COR-L47 (cell line): Measurements from ENCODE around the gene CASZ1.

ENCODE experiments used
- DNase-seq: peaks from one replicate; lab custom pipeline; 2025; lab: John Stamatoyannopoulos, UW

The CASZ1 gene

DNA sequence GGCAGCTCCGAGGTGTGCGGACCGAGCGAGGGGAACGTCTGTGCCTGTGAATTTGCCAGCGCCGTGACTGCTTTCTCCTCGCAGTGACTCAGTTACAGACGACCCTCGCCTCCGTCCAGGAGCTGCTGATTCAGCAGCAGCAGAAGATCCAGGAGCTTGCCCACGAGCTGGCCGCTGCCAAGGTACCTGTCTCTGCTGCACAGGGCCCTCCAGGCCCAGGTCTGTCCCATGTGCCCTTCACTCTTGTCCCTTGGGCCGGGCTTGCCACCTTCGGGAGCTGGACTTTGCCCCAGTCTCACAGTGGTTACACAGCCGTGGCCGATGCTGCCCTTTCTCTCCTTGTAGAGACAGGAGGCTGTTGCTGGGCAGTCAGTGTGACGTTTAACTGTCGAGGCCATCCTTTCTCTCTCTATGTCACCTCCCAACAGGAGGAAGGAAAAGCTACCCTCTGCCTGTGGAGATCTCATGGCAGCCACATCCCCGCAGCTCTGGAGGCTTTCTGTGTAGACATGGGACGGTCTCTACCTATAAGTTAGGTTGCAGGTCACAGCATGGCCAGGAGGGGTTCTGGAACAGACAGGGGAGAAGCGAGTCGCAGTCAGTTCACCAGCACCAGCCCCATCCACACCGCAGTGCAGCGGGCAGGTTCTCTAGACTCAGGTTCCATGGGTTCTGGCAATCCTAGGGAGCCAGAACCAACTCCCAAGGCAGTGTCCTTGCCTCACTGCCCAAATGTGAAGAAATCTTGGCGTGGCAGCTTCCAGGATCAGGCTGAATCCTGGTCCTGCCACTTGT lies 172.0 kb downstream of the CASZ1 start:
- DNase-seq, result no peak

DNA sequence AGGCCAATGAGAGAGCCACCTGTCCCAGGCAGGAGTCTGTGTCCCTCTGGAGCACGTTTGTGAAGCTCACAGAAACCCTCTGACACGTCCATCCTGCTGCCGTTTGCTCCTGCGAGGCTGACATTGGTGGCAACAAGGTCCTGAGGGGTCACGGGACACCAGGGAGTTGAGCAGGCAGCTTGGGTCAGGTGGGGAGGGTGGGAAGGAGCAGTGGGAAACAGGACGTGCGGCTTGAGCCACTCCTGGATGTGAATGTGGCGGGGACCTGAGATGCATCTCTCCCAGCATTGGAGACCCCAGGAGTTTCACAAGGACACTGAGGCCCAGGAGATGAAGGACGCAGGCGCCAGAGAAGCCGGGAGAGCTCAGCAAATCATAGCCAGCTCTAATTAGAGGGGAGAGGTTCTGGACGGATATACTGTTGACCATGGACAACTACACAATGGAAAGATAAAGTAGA lies 172.7 kb downstream of the CASZ1 start:
- no peak for DNase-seq

DNA sequence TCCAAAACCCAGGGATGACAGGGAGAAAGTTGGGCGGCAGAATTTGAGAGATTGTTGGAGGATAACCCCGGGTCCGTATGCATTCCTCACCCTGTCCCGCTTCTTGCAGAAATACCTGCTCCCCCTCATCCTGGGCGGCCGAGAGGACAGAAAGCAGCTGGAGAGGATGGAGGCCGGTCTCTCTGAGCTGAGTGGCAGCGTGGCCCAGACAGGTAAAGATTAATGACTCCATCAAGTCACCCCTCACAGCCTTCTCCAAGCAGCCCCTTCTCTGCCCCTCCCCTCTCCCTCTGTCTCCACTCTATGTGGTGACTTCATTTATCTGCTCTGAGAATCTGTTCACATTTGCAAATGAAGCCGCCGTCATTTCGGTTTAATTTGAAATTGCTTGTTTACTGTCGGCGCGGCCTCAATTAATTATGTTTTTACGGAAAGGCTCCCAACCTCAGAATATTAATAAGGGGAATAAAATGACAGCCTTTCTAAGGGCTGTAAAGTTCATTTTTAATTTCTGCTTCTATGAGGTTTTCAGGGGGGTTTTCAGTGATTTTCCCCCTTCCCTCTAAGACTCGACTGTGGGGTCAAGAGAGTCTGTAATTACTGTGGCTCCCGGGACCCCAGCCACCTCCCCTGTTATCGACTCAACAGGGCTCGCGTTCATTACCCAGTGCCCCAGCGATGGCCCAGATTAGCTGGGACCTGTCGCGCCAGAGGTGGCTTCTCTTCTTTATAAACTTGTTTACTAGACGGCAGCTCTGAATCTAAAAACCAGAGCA lies 173.3 kb downstream of the CASZ1 start:
- DNase-seq, result no peak

DNA sequence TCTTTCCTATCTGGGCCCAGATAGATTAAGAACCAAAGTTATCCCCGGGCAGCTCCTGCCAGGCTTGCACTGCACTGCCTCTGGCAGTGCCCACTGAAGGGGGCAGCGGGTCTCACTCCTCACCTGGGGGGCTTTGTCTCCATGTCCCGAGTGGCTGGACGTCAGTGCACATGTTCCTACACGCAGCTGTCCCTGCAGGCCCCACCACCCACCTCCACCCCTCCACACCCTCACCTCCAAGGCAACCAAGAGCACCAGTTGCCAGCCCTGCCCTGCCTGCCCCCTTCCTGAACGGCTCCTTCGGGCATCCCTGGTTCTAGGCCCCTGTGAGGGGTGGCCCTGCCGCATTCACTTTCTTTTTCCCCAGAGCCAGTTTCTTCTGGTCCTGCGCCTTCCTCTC lies 174.5 kb downstream of the CASZ1 start:
- no peak for DNase-seq

DNA sequence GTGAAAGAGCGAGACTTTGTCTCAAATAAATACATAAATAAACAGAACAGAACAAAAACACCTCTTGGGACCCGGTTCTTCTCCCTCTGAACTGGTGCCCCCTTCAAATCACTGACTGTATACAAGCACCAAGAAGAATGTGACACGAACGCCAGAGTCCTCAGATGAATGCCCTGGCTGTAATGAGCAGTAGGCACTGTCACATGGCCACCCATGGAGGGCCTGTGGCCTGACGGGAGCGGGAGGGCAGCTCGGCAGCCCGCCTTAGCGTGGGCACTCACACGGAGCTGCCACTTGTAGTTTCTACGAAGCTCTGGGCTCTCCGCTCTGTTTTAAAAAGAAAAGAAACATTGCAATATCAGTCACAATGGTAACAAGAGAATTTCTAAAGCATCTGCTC lies 175.7 kb downstream of the CASZ1 start:
- no peak for DNase-seq

DNA sequence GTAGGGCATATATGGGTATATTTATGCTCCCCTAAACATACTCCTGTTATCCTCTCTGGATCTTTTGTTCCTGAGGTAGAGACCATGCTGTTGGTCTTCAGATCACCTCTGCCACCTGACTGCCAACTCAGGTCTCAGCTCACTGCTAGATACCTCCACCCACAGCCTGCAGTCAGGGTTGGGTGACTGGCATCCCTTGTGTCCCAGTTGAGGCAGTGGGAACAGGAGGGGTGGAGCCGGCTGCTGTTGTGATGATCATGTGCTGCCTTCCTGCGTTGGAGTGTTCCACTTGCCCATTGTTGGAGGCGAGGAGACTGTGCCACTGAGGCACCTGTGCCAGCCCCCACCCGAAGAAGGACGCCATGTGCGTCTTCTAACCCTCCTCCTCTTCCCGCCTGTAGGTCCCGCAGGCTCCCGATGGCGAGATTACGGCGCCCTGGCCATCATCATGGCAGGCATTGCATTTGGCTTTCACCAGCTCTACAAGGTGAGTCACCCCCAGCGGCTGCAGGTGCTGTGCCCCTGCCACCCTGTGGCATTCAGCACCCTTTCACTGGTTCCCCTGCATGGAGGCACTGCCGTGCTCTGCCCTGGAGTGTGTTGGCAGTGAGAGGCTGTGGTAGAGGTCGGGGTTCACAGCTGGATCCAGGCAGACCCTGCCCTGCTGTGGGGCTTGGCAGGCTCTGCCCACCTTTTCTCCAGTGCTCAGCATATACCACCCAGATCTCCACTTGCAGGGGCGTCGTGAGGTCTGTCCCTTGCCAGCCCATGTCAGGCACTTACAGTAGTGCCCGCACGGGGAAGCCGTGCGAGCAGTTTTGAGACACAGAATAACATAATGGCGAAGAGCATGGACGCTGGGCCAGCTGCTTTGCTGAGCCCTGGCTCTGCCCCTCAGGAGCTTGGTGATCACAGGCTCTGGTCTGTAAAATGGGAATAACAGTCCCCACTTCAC lies 178.2 kb downstream of the CASZ1 start:
- no peak for DNase-seq

DNA sequence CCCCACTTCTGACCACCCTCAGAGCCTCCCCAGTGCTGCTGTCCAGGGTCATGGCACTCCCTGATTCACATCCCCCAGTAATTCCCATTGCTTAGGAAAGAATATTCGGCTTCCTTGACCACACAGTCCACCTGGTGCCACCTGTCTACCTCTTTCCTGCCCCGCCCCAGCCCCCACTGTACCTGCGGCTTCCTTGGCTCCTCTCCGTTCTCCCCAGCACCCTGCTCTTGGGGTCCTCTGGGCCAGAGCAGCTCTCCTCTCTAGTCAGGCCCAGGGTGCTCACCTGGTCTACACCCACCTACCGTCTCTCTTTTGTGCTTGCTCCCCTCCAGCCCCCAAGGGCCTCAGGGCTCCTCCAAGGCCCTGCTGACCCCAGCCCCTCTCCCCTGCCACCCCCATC lies 179.1 kb downstream of the CASZ1 start:
- no peak for DNase-seq

DNA sequence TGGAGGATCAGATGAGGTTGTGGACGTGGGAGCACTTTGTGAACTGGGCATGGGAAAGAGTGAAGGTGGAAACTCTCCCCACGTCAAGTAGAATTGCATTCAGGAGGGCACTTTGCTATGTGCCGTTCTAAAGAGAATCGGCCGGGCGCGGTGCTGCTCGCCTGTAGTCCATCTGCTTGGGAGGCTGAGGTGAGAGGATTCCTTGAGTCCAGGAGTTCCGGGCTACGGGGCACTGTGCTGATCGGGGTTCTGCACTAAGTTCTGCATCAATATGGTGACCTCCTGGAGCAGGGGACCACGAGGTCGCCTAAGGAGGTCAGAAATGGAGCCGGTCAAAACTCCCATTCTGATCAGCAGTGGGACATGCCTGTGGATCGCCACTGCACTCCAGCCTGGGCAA lies 179.8 kb downstream of the CASZ1 start:
- DNase-seq, result no peak

DNA sequence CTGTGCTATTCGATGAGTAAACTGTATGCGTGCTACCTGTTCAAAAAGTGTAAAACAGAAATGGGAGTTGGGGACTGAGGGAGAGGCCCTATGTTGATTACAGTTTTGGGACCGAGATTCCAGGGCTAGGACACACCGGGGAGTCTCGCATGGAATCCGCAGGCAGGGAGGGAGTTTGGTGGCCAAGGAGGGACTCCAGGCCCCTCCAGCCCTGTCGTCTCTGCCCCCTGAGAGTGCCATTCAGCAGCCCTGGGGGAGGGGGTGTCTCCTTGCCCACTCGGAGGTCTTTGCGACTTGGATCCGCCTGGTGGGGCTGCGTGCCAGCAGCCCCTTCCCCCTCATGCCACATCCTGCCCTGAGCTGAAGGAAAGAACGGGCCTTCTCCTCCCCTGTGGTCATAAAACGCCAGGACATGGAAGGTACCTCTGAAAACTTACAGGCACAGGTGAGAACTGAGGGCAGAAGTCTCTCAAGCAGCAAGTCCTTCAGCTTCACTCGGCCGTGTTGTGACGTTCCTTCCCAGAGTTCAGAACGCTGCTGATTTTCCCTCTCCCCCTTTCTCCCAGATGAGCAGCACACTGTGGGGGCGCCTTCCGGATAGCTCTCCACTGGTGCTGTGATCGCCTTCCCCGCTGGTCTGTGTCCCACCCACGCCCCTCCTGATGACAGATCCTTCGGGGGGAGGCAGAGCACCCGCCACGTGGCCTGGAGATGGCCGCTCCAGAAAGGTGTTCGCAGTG lies 180.3 kb downstream of the CASZ1 start:
- no peak for DNase-seq

DNA sequence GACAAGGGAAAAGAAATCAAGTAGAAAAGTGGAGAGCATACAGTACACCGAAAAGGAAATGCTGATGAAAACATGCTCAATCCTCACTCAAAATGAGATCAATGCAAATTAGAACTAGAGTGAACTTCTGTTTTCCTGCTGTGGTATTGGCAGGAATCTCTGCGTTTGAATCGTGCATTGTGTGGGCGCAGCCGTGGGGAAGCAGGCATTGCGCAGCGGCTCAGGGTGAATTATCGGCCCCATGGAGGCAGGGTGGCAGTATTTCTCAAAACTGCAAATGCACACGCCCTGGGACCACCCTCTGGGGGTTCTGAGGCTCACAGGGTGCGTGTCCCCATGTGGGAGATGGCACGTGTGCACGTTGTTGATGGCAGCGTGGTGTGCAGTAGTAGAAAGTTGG lies 181.1 kb downstream of the CASZ1 start:
- DNase-seq, result no peak

DNA sequence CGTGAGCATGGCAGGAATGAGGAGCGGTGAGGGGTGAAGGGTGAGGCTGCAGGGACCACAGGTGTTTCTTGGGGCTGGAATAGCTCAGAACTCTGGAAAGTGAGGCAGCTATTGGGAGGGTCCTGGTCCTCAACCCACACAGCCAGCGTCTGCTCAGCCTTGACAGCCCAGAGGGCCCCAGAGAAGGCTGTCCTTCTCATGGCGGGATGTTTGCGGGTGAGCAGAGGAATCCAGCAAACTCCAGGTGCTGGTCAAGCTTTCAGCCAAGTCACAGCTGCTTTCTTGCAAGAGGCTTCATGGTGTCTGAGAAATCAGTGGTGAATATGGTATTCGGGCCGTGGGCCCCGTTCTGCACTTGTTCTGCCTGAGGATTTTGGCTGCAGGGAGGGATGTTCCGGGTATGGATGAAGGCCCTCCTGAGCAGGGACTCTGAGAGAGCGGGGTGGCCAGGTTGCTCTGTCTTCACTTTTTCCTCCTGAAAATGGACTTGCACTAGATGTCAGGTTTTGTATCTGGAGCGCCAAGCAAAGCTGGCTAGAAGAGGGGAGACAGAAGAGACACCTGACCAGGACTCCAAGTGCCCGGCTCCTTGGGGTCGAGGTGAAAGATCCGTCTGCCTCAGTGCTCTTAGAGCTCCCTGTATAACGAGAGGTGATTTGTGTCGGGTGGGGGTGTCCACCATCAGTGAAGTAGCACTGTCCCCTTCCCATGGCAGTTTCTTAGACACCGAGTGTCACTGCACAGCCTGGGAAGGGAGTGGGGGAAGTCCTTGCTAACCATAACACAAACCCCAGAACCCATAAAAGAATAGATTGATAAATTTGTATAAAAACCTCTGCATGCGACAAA lies 181.8 kb downstream of the CASZ1 start:
- no peak for DNase-seq

DNA sequence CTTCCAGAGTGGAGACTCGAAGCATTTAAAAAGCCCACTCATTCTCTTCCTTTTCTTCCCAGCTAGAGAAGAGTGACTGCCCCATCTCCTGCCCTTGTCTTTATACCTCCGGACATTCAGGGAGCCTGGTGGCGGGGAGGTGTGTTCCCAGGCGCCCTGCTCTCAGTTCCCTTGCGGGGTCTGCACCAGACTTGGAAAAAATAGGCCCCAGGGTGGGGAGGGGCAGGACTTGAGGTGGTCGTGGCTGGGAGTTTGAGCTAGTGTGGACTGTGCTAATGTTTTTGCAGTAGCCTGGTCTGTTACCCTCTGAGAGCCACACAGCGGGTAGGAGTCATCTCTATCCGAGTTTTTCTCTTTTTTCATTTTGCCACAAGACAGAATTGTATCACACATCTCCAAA lies 182.6 kb downstream of the CASZ1 start:
- no peak for DNase-seq

DNA sequence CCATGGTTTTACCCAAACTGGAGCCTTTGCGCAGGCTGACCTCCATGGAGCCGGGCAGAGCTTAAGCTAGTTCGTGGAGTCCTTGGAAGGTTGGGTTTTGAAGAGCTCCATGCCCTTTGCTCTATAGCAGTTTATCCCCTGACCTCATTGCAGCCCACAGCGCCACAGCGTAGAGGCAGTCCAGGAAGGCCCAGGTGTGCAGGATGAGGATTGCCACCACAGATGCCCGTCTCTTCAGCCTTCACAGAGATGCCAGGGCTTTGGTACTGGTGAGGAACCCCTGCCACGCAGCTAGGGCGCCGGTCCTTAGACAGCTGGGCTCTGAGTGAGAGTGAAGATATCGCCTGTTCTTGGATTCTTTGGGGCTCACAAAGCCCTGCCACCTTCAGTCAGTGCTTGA lies 183.1 kb downstream of the CASZ1 start:
- DNase-seq, result no peak

DNA sequence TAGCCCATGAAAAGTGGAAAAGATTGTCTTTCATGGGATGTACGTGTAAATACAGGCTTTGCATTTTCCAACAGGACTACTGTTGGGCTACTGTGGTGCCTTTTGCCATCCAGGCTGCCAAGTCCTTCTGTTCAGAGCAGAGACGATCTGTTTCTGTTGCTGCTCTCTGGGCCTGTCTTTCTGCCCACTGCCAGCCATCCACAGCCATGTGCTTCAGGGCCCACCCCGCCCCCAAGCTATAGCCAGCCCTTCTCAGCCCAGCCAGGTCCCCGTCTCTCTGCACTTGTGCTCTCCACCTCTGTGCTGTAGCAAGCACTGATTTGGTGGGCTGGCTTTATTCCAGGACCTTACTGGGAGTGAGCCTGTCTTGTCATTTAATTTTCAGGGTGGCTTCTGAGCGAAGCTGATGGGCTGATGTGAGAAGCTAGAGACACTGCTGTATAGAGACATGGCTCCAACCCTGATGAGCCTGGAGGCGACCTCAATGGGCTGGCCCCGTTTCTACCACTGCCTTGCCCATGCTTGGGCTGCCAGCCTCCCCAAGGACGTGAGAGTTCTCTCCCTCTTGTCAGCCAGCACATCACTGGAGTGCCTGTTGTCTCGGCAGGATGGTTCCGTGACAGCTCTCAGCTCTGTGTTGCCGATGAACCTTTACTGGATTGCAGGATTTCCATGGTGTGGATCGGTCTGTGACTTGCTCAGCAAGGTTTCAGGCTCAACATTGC lies 183.8 kb downstream of the CASZ1 start:
- DNase-seq, result no peak

DNA sequence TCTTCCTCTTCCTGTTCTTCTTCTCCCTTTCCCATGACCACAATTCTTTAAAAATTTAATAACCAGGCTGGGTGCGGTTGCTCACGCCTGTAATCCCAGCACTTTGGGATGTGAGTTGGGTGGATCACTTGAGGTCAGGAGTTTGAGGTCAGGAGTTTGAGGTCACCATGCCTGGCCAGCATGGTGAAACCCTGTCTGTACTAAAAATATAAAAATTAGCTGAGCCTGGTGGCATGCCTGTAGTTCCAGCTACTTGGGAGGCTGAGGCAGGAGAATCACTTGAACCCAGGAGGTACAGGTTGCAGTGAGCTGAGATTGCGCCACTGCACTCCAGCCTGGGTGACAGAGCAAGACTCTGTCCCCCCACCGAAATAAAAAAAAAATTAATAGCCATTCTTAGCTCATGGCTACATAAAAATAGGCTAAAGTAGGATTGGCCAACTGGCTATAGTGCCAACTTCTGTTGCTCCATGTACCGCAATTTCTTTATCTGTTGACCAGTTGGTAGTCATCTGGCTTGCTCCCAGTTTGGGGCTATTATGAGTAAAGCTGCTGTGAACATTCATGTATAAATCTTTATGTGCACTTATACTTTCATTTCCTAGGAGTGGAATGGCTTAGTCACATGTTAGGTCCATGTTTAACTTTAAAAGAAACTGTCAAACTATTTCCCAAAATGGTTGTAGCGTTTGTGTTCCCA lies 185.4 kb downstream of the CASZ1 start:
- no peak for DNase-seq

DNA sequence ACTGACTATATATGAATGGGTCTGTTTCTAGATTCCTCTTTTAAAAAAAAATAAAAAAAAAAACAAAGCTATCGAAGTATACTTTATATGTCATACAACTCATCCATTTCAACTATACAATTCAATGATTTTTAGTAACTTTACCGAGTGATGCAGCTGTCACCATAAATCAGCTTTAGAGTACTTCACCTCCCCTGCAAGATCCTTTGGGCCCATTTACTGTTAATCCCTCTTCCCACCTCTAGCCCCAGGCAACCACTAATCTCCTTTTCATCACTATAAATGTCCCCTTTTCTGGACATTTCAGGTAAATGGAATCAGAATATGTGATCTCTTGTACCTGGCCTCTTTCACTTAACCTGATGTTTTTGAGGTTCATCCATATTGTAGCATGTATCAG lies 187.8 kb downstream of the CASZ1 start:
- DNase-seq, result no peak

DNA sequence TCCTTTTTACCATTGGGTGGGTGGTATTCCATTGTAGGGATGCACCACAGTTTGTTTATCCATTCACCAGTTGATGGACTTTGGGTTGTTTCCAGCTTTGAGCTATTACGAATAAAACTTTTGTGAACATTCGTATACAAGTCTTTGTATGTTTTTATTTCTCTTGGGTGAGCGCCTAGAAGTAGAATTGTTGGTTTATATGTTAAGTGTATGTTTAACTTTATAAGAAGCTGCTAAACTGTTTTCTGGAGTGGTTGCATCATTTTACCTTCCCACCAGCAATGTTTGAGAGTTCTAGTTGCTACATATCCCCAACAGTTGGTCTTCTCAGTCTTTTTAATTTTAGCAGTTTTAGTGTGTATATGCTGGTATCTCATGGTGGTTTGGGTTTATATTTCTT lies 189.2 kb downstream of the CASZ1 start:
- DNase-seq, result no peak

DNA sequence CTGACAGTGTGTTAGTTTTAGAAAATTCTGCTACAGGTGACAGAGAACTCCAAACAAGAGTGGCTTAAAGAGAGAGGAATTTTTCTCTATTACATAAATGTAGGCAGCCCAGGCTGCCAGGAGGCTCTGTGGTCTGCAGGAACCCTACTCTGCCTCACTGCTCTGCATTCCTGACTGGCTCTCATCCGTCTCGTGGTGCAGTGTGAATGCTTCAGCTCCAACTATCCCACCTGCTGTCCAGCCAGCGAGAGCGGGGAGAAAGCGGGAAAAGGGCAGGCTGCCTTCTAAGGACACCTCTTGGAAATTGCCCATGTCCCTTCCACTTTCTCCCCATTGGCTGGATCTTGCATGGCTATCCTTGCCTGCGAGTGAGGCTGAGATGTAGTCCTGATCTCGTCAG lies 190.4 kb downstream of the CASZ1 start:
- no peak for DNase-seq

DNA sequence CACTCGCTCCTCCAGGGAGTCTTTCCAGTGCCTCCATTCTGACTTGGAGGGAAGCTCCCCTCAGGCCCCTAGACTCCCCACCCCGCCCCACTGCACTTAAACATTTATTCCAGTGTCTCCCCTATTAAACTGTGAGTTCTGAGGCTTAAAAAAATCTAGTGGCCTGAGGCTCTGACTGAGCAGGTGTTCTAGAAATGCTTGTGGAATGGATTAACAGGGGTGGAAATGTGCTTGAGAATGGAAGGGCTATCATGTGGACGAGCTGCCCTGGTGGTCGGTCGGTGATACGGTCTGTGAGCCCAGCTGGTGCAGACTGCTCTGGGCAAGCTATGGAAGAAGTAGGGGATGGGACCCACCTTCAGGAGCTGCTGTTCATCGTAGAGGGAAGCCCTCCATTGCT lies 191.5 kb downstream of the CASZ1 start:
- DNase-seq, result no peak
